Neural cell (in vitro differentiated cells): ENCODE measurements around the gene ZFAND2A. TPM values are rescaled to one million over a fixed set of nuclear protein-coding genes. Genes with fewer than 3 reads are reported as not detected.

Experiments
- H2AFZ ChIP-seq: fragments of 200-600, 300-800 bp; sonication (generic), shearing (Covaris generic); 2 replicates; pipeline ENCODE4 v1.6.0; 2014; ENCODE audit warnings: low read depth, mild to moderate bottlenecking, antibody characterized with exemption, low read length, moderate library complexity
- H3F3A ChIP-seq: fragments of 200-600 bp; shearing (Covaris generic); 2 replicates; pipeline ENCODE4 v1.6.1; 2016; ENCODE audit warnings: mild to moderate bottlenecking, moderate library complexity, mixed read lengths, antibody characterized with exemption, low read length; ENCODE audit not compliant: insufficient read depth, poor library complexity, severe bottlenecking
- H3K27ac ChIP-seq: fragments of 200-600, 300-800 bp; sonication (generic), shearing (Covaris generic); 2 replicates; pipeline ENCODE4 v1.5.1; 2014; ENCODE audit warnings: mild to moderate bottlenecking, low read length, moderate library complexity
- H3K27me3 ChIP-seq: fragments of 300-800, 200-600 bp; sonication (generic), shearing (Covaris generic); 2 replicates; pipeline ENCODE4 v1.6.0; 2014; ENCODE audit warnings: mild to moderate bottlenecking, low read depth, low read length, moderate library complexity; ENCODE audit not compliant: insufficient read depth
- H3K36me3 ChIP-seq: fragments of 300-800, 200-600 bp; sonication (generic), shearing (Covaris generic); 2 replicates; pipeline ENCODE4 v1.5.1; 2014; ENCODE audit warnings: mild to moderate bottlenecking, antibody characterized with exemption, low read length, moderate library complexity; ENCODE audit not compliant: insufficient read depth
- H3K4me2 ChIP-seq: fragments of 300-800, 200-600 bp; sonication (generic), shearing (Covaris generic); 2 replicates; pipeline ENCODE4 v1.6.0; 2014; ENCODE audit warnings: mild to moderate bottlenecking, low read length
- H3K4me3 ChIP-seq: fragments of 300-800, 200-600 bp; sonication (generic), shearing (Covaris generic); 2 replicates; pipeline ENCODE4 v1.5.1; 2014; ENCODE audit warnings: mild to moderate bottlenecking, low read length, moderate library complexity
- H3K79me2 ChIP-seq: fragments of 200-600 bp; shearing (Covaris generic); replicated peaks from 2 replicates; pipeline ENCODE4 v1.6.0; 2014; ENCODE audit warnings: mild to moderate bottlenecking, low read length, moderate library complexity; ENCODE audit not compliant: insufficient read depth
- H3K9ac ChIP-seq: fragments of 300-800, 200-600 bp; sonication (generic), shearing (Covaris generic); 2 replicates; pipeline ENCODE4 v1.6.1; 2016; ENCODE audit warnings: mild to moderate bottlenecking, low read length, mixed read lengths
- H3K9me2 ChIP-seq: fragments of 200-600 bp; shearing (Covaris generic); 2 replicates; pipeline ENCODE4 v1.6.1; 2016; ENCODE audit warnings: mild to moderate bottlenecking, low read length, mixed read lengths; ENCODE audit not compliant: insufficient read depth
- H3K9me3 ChIP-seq: fragments of 200-600, 300-800 bp; sonication (generic), shearing (Covaris generic); 2 replicates; pipeline ENCODE4 v1.6.1; 2016; ENCODE audit warnings: mild to moderate bottlenecking, mixed run types, low read length, moderate library complexity, mixed read lengths
- H4K20me1 ChIP-seq: fragments of 200-600 bp; shearing (Covaris generic); 2 replicates; pipeline ENCODE4 v1.6.1; 2016; ENCODE audit warnings: mild to moderate bottlenecking, mixed run types; ENCODE audit not compliant: insufficient read depth
- CTCF ChIP-seq: fragments of 450-650 bp; IDR thresholded peaks from 2 replicates; pipeline ENCODE4 v1.5.1; 2014; ENCODE audit warnings: antibody characterized with exemption, mild to moderate bottlenecking, moderate library complexity; ENCODE audit not compliant: poor library complexity, severe bottlenecking
- EP300 ChIP-seq: fragments of 450-650 bp; conservative IDR thresholded peaks from 2 replicates; pipeline ENCODE4 v1.6.1; 2014; ENCODE audit warnings: antibody characterized with exemption, mild to moderate bottlenecking, moderate library complexity; ENCODE audit not compliant: poor library complexity, severe bottlenecking
- EZH2 ChIP-seq: fragments of 200-600, 300-800 bp; shearing (Covaris generic), sonication (generic); IDR thresholded peaks from 2 replicates; pipeline ENCODE4 v1.6.1; 2014; ENCODE audit warnings: antibody characterized with exemption, low read length, borderline replicate concordance, mild to moderate bottlenecking; ENCODE audit not compliant: insufficient read depth, poor library complexity, severe bottlenecking
- MXI1 ChIP-seq: fragments of 450-650 bp; conservative IDR thresholded peaks from 2 replicates; pipeline ENCODE4 v1.6.1; 2014; ENCODE audit warnings: antibody characterized with exemption, mild to moderate bottlenecking; ENCODE audit not compliant: poor library complexity, severe bottlenecking
- POLR2AphosphoS5 ChIP-seq: IDR thresholded peaks from 2 replicates; pipeline ENCODE4 v1.6.1; 2012
- RAD21 ChIP-seq: fragments of 450-650 bp; conservative IDR thresholded peaks from 2 replicates; pipeline ENCODE4 v1.6.1; 2014; ENCODE audit warnings: antibody characterized with exemption, mild to moderate bottlenecking, moderate library complexity
- SMC3 ChIP-seq: fragments of 450-650 bp; conservative IDR thresholded peaks from 2 replicates; pipeline ENCODE4 v1.6.1; 2014; ENCODE audit warnings: antibody characterized with exemption, mild to moderate bottlenecking, moderate library complexity; ENCODE audit not compliant: poor library complexity
- TAF1 ChIP-seq: IDR thresholded peaks from 2 replicates; pipeline ENCODE4 v1.6.1; 2012; ENCODE audit warnings: low read depth
- polyA plus RNA-seq: library from polyadenylated mRNA; depleted of rRNA; stranded (reverse); fragments of >200 nt; gene quantifications from 2 replicates; pipeline ENCODE4 v1.2.3, GENCODE V29; 2014
- TF ChIP-seq, protein P1 (sequence below): IDR thresholded peaks from 2 replicates; pipeline ENCODE4 v1.6.1; 2012; ENCODE audit warnings: borderline replicate concordance

The ZFAND2A gene
- polyA plus RNA-seq, 1 donor from 2014 or later: 69.9 TPM

GRCh38 chr7:1112109-1112508 lies 47.9 kb downstream of the ZFAND2A start:
- no peak overlapping the region for H3K9ac ChIP-seq
- no peaks in the 10 kb centered on the region for H3K79me2 ChIP-seq
- no peak overlapping the region for H3K4me2 ChIP-seq
- TF ChIP-seq EZH2: no peak
- TF ChIP-seq RAD21: no peak
- no peak for TF ChIP-seq CTCF
- TF ChIP-seq TAF1: no peak
- no peak for TF ChIP-seq EP300
- TF ChIP-seq, protein P1, sequence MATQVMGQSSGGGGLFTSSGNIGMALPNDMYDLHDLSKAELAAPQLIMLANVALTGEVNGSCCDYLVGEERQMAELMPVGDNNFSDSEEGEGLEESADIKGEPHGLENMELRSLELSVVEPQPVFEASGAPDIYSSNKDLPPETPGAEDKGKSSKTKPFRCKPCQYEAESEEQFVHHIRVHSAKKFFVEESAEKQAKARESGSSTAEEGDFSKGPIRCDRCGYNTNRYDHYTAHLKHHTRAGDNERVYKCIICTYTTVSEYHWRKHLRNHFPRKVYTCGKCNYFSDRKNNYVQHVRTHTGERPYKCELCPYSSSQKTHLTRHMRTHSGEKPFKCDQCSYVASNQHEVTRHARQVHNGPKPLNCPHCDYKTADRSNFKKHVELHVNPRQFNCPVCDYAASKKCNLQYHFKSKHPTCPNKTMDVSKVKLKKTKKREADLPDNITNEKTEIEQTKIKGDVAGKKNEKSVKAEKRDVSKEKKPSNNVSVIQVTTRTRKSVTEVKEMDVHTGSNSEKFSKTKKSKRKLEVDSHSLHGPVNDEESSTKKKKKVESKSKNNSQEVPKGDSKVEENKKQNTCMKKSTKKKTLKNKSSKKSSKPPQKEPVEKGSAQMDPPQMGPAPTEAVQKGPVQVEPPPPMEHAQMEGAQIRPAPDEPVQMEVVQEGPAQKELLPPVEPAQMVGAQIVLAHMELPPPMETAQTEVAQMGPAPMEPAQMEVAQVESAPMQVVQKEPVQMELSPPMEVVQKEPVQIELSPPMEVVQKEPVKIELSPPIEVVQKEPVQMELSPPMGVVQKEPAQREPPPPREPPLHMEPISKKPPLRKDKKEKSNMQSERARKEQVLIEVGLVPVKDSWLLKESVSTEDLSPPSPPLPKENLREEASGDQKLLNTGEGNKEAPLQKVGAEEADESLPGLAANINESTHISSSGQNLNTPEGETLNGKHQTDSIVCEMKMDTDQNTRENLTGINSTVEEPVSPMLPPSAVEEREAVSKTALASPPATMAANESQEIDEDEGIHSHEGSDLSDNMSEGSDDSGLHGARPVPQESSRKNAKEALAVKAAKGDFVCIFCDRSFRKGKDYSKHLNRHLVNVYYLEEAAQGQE: no peak
- no peak for TF ChIP-seq MXI1
- no peak overlapping the region for H3K27ac ChIP-seq
- H3K9me3 ChIP-seq: no peaks in the 10 kb centered on the region
- H3K36me3 ChIP-seq: no peaks in the 10 kb centered on the region
- no peaks in the 10 kb centered on the region for H4K20me1 ChIP-seq
- no peak overlapping the region for H2AFZ ChIP-seq
- H3K9me2 ChIP-seq: no peaks in the 10 kb centered on the region
- no peaks in the 10 kb centered on the region for H3K27me3 ChIP-seq
- no peaks in the 10 kb centered on the region for H3F3A ChIP-seq
- no peak overlapping the region for H3K4me3 ChIP-seq

DNA sequence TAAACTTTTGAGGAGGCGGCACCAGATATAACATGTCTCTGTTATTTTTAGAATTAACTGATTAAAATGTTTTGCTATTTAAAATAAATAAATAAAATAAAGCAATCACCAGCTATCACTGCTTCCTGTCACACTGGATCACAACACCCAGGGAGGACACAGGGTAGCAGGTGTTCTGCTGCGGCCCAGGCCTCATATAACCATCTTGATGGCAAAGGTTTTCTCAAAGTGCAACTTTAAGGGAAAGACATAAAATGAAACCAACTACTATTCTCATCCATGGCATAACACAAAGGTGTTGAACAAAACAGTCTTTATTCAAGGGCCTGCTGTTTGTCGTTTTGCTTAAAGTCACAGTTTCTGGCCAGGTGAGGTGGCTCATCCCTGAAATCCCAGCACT lies 48.8 kb downstream of the ZFAND2A start:
- Histone ChIP-seq H3K9ac (no peak overlapping the region), H2AFZ (no peak overlapping the region)
- TF ChIP-seq RAD21 (no peak), EP300 (no peak), POLR2AphosphoS5 (no peak), EZH2 (no peak), SMC3 (no peak), MXI1 (no peak), TAF1 (no peak), CTCF (no peak)
- TF ChIP-seq, protein P1: no peak

More for the DNA sequence above, 48.8 kb downstream of the ZFAND2A start:
- Histone ChIP-seq H3F3A (no peaks in the 10 kb centered on the region), H4K20me1 (no peaks in the 10 kb centered on the region), H3K4me2 (no peak overlapping the region), H3K27ac (no peak overlapping the region), H3K9me3 (no peaks in the 10 kb centered on the region), H3K27me3 (no peaks in the 10 kb centered on the region), H3K4me3 (no peak overlapping the region), H3K79me2 (no peaks in the 10 kb centered on the region), H3K36me3 (no peaks in the 10 kb centered on the region), H3K9me2 (no peaks in the 10 kb centered on the region)
